Lower leg skin (tissue), 3 donors: ENCODE measurements around the gene OR1J1.

Experiments
- CTCF ChIP-seq, 3 donors: fragments of 450-650 bp; IDR thresholded peaks; one replicate each; pipeline ENCODE4 v1.5.1; 2016; ENCODE audit warnings: antibody characterized with exemption in 3 of 3, mild to moderate bottlenecking in 3 of 3, moderate library complexity in 2 of 3
- POLR2A ChIP-seq, 2 donors: fragments of 450-650 bp; IDR thresholded peaks; one replicate each; pipeline ENCODE4 v1.6.1; 2016 to 2017; ENCODE audit warnings: antibody characterized with exemption in 2 of 2, mild to moderate bottlenecking in 1 of 2, moderate library complexity in 1 of 2

GRCh38 chr9:122453677-122454135 lies 24.0 kb downstream of the OR1J1 start:
- TF ChIP-seq CTCF (IDR thresholded peaks at IDR 0.05): no peak
- no peak for TF ChIP-seq POLR2A (IDR thresholded peaks at IDR 0.05)
